ENCODE results near the gene FFAR1.
A peak's percentile ranks its signal among the peaks of the same experiment; 100 is the strongest.
"Not testable (repeated sequence)": the region's sequence is repeated elsewhere in the genome, so short reads cannot be mapped to it uniquely, and the experiment has no call there.

Gene FFAR1

GRCh38 chr19:35357867-35358573 is 10.3 kb downstream of the FFAR1 start, which contains the start of gene FFAR3:
Gene FFAR3 (plus strand): TSS chr19:35358460. CDS start chr19:35358891, 431 bp downstream.
- no peak for DNase-seq
- peaks cover 4% of the 10 kb centered on the region for H3K27me3 Mint-ChIP-seq
- no peaks in the 10 kb centered on the region for H3K9me3 Mint-ChIP-seq
- ATAC-seq = peak; percentile 53
- H3K27ac Mint-ChIP-seq = peak within 1 kb of the TSS; percentile 78
- H3K4me1 Mint-ChIP-seq = peaks cover 19% of the 10 kb centered on the region
- H3K36me3 Mint-ChIP-seq (ENCODE audit: low read depth) = no peaks in the 10 kb centered on the region
- peak within 1 kb of the TSS; percentile 45 for H3K4me3 Mint-ChIP-seq

DNA sequence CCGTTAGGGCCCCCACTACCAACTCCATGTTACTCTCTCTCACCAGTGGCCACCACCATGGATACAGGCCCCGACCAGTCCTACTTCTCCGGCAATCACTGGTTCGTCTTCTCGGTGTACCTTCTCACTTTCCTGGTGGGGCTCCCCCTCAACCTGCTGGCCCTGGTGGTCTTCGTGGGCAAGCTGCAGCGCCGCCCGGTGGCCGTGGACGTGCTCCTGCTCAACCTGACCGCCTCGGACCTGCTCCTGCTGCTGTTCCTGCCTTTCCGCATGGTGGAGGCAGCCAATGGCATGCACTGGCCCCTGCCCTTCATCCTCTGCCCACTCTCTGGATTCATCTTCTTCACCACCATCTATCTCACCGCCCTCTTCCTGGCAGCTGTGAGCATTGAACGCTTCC is 11.1 kb downstream of the FFAR1 start:
- peaks cover 15% of the 10 kb centered on the region for H3K4me1 Mint-ChIP-seq
- not testable (repeated sequence) for ATAC-seq; H3K9me3 Mint-ChIP-seq; H3K36me3 Mint-ChIP-seq (ENCODE audit: low read depth); H3K27me3 Mint-ChIP-seq; H3K4me3 Mint-ChIP-seq; DNase-seq; H3K27ac Mint-ChIP-seq

GRCh38 chr19:35359395-35359794 is 11.7 kb downstream of the FFAR1 start:
- not testable (repeated sequence) for H3K4me3 Mint-ChIP-seq; ATAC-seq; H3K9me3 Mint-ChIP-seq; H3K36me3 Mint-ChIP-seq (ENCODE audit: low read depth); H3K27ac Mint-ChIP-seq; DNase-seq; H3K27me3 Mint-ChIP-seq
- H3K4me1 Mint-ChIP-seq = peaks cover 15% of the 10 kb centered on the region

GRCh38 chr19:35360081-35360480 is 12.4 kb downstream of the FFAR1 start:
- peaks cover 13% of the 10 kb centered on the region for H3K4me1 Mint-ChIP-seq
- not testable (repeated sequence) for H3K4me3 Mint-ChIP-seq; H3K9me3 Mint-ChIP-seq; DNase-seq; H3K27me3 Mint-ChIP-seq; H3K27ac Mint-ChIP-seq; H3K36me3 Mint-ChIP-seq (ENCODE audit: low read depth); ATAC-seq

- Mint-ChIP-seq H3K27ac (no peak overlapping the region), H3K36me3 (ENCODE audit: low read depth) (no peaks in the 10 kb centered on the region), H3K27me3 (peaks cover 6% of the 10 kb centered on the region), H3K9me3 (no peaks in the 10 kb centered on the region), H3K4me3 (no peak overlapping the region), H3K4me1 (peaks cover 13% of the 10 kb centered on the region)
- DNase-seq (no peak), ATAC-seq (no peak)
Observed at GRCh38 chr19:35360880-35361420, 13.2 kb downstream of the FFAR1 start.

DNA sequence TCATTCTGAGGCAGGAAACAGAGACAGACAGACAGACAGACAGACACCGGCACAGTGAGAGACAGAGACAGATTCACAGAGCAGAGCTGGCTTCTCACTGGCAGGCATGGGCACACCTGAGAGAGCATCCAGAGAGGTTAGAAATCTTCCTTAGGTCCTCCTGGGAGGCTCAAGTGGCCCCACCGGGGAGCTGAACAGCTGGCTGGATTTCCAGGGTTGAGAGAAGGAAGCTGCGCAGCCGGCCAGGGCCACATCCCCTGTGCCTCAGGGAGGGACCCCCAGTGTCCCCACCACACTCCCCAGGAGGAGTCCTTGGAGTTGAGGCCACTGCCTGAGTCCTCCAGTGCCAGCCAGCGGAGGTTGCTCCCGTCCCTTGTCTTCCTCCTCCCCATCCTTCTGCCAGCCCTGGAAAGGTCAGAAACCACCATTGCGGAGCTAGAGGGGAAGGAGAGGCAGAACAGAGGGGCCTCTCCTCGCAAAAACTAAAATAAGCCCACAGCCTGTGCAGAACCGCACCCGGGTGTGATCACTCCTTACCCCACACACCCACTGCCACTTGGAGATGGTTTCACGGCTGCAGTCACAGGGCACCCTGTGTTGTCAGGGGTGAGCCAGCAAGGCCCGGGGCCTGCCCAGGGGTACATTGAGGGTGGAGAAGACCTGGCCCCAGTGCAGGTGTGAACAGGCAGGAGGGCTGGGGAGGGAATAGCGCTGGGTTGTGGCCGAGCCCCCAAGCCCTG is 14.7 kb downstream of the FFAR1 start:
- DNase-seq = no peak
- peaks cover 6% of the 10 kb centered on the region for H3K27me3 Mint-ChIP-seq
- ATAC-seq = no peak

GRCh38 chr19:35363001-35363590 is 15.4 kb downstream of the FFAR1 start:
- Mint-ChIP-seq H3K27ac (no peak overlapping the region), H3K27me3 (peaks cover 8% of the 10 kb centered on the region), H3K36me3 (ENCODE audit: low read depth) (no peaks in the 10 kb centered on the region), H3K4me1 (peaks cover 4% of the 10 kb centered on the region), H3K4me3 (no peak overlapping the region), H3K9me3 (no peaks in the 10 kb centered on the region)
- ATAC-seq (no peak), DNase-seq (no peak)

More for the DNA sequence above, 14.7 kb downstream of the FFAR1 start:
- peaks cover 10% of the 10 kb centered on the region for H3K4me1 Mint-ChIP-seq
- no peaks in the 10 kb centered on the region for H3K36me3 Mint-ChIP-seq (ENCODE audit: low read depth)
- H3K9me3 Mint-ChIP-seq = no peaks in the 10 kb centered on the region
- H3K4me3 Mint-ChIP-seq = no peak overlapping the region
- H3K27ac Mint-ChIP-seq = no peak overlapping the region

DNA sequence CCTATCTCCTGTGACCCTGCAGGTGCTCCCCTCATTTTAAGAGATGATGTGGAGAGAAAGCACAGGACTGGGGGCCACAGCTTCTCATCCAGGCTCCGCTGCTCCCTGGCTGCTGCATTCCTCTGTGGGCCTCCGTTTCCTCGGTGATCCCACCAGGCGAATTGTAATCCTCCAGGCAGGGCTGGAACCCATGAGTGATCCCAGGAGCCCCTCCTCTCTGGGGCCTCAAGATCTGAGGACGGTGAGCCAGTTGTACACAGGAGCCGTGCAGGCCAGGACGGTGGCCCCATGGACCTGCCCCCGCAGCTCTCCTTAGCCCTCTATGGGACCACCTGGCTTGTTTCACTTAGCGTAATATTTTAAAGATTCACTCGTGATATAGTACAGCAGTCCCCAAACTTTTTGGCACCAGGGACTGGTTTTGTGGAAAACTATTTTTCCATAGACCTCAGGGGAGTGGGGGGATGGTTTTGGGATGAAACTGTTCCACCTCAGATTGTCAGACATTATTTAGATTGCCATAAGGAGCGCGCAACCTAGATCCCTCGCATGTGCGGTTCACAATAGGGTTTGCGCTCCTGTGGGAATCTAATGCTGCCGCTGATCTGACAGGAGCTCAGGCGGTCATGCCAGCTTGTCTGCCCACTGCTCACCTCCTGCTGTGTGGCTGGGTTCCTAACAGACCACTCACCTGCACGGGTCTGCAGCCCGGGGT is 16.2 kb downstream of the FFAR1 start:
- H3K27ac Mint-ChIP-seq = no peak overlapping the region
- no peak for ATAC-seq
- no peak overlapping the region for H3K4me3 Mint-ChIP-seq
- H3K36me3 Mint-ChIP-seq (ENCODE audit: low read depth) = no peaks in the 10 kb centered on the region
- peaks cover 10% of the 10 kb centered on the region for H3K27me3 Mint-ChIP-seq
- H3K4me1 Mint-ChIP-seq = no peaks in the 10 kb centered on the region
- H3K9me3 Mint-ChIP-seq = no peaks in the 10 kb centered on the region
- no peak for DNase-seq

GRCh38 chr19:35365303-35365702 is 17.6 kb downstream of the FFAR1 start:
- Mint-ChIP-seq H3K36me3 (ENCODE audit: low read depth) (no peaks in the 10 kb centered on the region), H3K4me3 (no peak overlapping the region), H3K4me1 (no peaks in the 10 kb centered on the region), H3K27me3 (peaks cover 10% of the 10 kb centered on the region), H3K9me3 (no peaks in the 10 kb centered on the region), H3K27ac (no peak overlapping the region)
- no peak for DNase-seq
- ATAC-seq = no peak

DNA sequence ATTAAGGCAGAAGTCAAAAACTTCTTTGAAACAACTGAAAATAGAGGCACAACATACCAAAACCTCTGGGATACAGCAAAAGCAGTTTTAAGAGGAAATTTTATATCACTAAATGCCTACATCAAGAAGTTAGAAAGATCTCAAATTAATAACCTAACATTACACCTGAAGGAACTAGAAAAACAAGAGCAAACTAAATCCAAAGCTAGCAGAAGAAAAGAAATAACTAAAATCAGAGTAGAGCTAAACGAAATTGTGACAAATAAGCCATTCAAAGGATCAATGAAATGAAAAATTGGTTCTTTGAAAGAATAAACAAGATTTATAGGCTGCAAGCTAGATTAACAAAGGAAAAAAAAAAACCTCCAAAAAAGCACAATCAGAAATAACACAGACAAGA is 20.7 kb downstream of the FFAR1 start:
- H3K36me3 Mint-ChIP-seq (ENCODE audit: low read depth) = no peaks in the 10 kb centered on the region
- no peaks in the 10 kb centered on the region for H3K9me3 Mint-ChIP-seq
- peaks cover 13% of the 10 kb centered on the region for H3K27me3 Mint-ChIP-seq
- no peaks in the 10 kb centered on the region for H3K4me1 Mint-ChIP-seq
- H3K4me3 Mint-ChIP-seq = no peak overlapping the region
- DNase-seq = no peak
- no peak for ATAC-seq
- no peak overlapping the region for H3K27ac Mint-ChIP-seq

- Mint-ChIP-seq H3K27me3 (peaks cover 13% of the 10 kb centered on the region), H3K9me3 (no peaks in the 10 kb centered on the region)
- no peak for DNase-seq
Observed at GRCh38 chr19:35369522-35369921, 21.8 kb downstream of the FFAR1 start.

DNA sequence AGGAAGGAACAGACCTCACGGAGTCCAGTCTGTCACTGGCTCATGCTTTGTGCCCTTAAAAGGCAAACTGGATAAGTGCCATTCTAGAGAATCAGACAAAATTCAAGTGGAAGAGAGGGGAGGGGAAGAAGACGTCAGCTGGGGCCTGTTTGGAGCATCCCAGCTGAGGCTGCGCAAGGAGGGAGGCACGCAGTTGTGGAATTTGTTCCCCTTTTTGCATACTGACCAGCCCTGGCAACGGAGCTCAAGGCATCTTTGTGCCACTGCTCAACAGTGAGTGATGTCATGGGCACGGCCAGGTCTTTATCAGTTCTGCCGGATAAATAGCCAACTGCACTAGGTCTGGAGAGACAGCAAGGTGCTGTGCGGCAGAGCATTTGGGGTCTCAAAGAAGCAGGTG is 23.0 kb downstream of the FFAR1 start, which contains the start of gene GPR42:
Gene GPR42, plus strand, starts transcription at position 347 of the 400 bp plus-strand sequence. CDS start 292 bp downstream, outside the sequence.
- Mint-ChIP-seq H3K4me3 (no peak within 1 kb of the TSS), H3K27ac (no peak within 1 kb of the TSS), H3K36me3 (ENCODE audit: low read depth) (no peaks in the 10 kb centered on the region), H3K4me1 (peaks cover 13% of the 10 kb centered on the region), H3K27me3 (peaks cover 16% of the 10 kb centered on the region), H3K9me3 (no peaks in the 10 kb centered on the region)
- ATAC-seq = no peak
- DNase-seq = no peak

More at GRCh38 chr19:35369522-35369921, 21.8 kb downstream of the FFAR1 start:
- H3K4me3 Mint-ChIP-seq = no peak overlapping the region
- H3K27ac Mint-ChIP-seq = peak overlapping the region; percentile 4
- no peaks in the 10 kb centered on the region for H3K36me3 Mint-ChIP-seq (ENCODE audit: low read depth)
- ATAC-seq = no peak
- peaks cover 3% of the 10 kb centered on the region for H3K4me1 Mint-ChIP-seq

DNA sequence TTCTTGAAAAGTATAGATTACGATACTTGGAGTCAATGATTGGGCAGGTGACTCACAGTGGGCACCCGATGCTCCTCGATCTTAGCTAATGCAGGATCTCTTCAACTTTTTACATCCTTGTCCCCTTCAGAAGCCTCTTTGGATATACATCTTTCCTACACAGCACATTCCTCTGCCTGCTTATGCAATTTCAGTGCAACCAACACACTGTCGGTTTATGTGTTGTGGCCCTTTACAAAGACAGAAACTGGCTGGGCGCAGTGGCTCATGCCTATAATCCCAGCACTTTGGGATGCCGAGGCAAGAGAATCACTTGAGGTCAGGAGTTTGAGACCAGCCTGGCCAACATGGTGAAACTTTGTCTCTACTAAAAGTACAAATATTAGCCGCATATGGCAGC is 25.8 kb downstream of the FFAR1 start:
- Mint-ChIP-seq H3K9me3 (peaks cover 3% of the 10 kb centered on the region), H3K27me3 (peaks cover 18% of the 10 kb centered on the region), H3K4me3 (no peak overlapping the region), H3K27ac (no peak overlapping the region), H3K36me3 (ENCODE audit: low read depth) (no peaks in the 10 kb centered on the region), H3K4me1 (peaks cover 18% of the 10 kb centered on the region)
- ATAC-seq = no peak
- no peak for DNase-seq

- DNase-seq, H3K4me3 Mint-ChIP-seq: not testable (repeated sequence)
- peaks cover 18% of the 10 kb centered on the region for H3K4me1 Mint-ChIP-seq
Observed at GRCh38 chr19:35374031-35374430, 26.3 kb downstream of the FFAR1 start.

More at GRCh38 chr19:35374031-35374430, 26.3 kb downstream of the FFAR1 start:
- not testable (repeated sequence) for ATAC-seq; H3K27ac Mint-ChIP-seq; H3K9me3 Mint-ChIP-seq; H3K36me3 Mint-ChIP-seq (ENCODE audit: low read depth)
- H3K27me3 Mint-ChIP-seq = peaks cover 19% of the 10 kb centered on the region

Data from activated naive CD8-positive, alpha-beta T cell treated with anti-CD3 and anti-CD28 coated beads, Interleukin-2, amount 50 U/mL, for 24 hours (primary cell).